Stomach (tissue), 9 donors: ENCODE results near the gene FARS2. TPM values are rescaled to one million over a fixed set of nuclear protein-coding genes. Genes with fewer than 3 reads are reported as not detected.

ENCODE experiments used
- DNase-seq, 2 donors: peaks; one replicate each; pipeline versions ENCODE4 v3.0.0 to v3.0.0-alpha.2; 2013 to 2019
- H3K27ac ChIP-seq, 5 donors: fragments of 200-600 bp in 4 of 5; sonication (generic) in 4 of 5; one replicate each; pipeline ENCODE4 v1.5.1; 2013 to 2019; ENCODE audit warnings: mild to moderate bottlenecking in 1 of 5, moderate library complexity in 1 of 5
- H3K27me3 ChIP-seq, 3 donors: fragments of 200-600 bp; sonication (generic); one replicate each; pipeline ENCODE4 v1.5.1; 2017 to 2019; ENCODE audit warnings: mixed run types in 1 of 3
- H3K36me3 ChIP-seq, 4 donors: fragments of 200-600 bp; sonication (generic); 1 replicate in 3 of 4; 2 replicates in 1 of 4; pipeline ENCODE4 v1.5.1; 2016 to 2019
- H3K4me1 ChIP-seq, 4 donors: fragments of 200-600 bp; sonication (generic); one replicate each; pipeline ENCODE4 v1.5.1; 2016 to 2019
- H3K4me3 ChIP-seq, 4 donors: fragments of 200-600 bp; sonication (generic) in 3 of 4; one replicate each; pipeline ENCODE4 v1.5.1; 2016 to 2019; ENCODE audit warnings: mild to moderate bottlenecking in 1 of 4
- H3K9me3 ChIP-seq, 4 donors: fragments of 200-600 bp; sonication (generic); one replicate each; pipeline ENCODE4 v1.5.1; 2016 to 2019
- EP300 ChIP-seq: sonication (generic); formaldehyde crosslinking; IDR thresholded peaks from one replicate; pipeline ENCODE4 v1.6.1; 2017; ENCODE audit warnings: antibody characterized with exemption
- POLR2A ChIP-seq, 4 donors: fragments of 450-650 bp; IDR thresholded peaks; one replicate each; pipeline ENCODE4 v1.6.1; 2016; ENCODE audit warnings: antibody characterized with exemption in 4 of 4, control low read depth in 2 of 4, mild to moderate bottlenecking in 1 of 4, moderate library complexity in 1 of 4
- POLR2AphosphoS5 ChIP-seq, 3 donors: sonication (generic); formaldehyde crosslinking; IDR thresholded peaks; one replicate each; pipeline ENCODE4 v1.6.1; 2016; ENCODE audit warnings: antibody characterized with exemption in 3 of 3
- WGBS, 5 donors: extraction: QIAGEN DNeasy Blood & Tissue Kit in 3 of 5; methylation state at CpG; one replicate each; pipeline versions ENCODE4 v1.1.5 to v1.1.7; 2013 to 2018; 5-methylcytosine and 5-hydroxymethylcytosine counted together
- intact Hi-C: fragments of 100-400 bp; cut with DNase I; formaldehyde crosslinking; loops from one replicate; pipeline ENCODE4 v1.15.1; 2023; ENCODE audit warnings: low total_unique reads
- polyA plus RNA-seq, 3 donors: library from polyadenylated mRNA; stranded (reverse); fragments of 200-250 nt; gene quantifications; one replicate each; pipeline ENCODE4 v1.2.3, GENCODE V29; 2013
- total RNA-seq, 5 donors: library from RNA; depleted of rRNA; stranded (reverse); fragments of >200 nt; gene quantifications; one replicate each; pipeline versions ENCODE4 v1.1.0 to v1.2.3, GENCODE V29; 2014 to 2016
- TF ChIP-seq, protein P1 (sequence below), 7 experiments: fragments of 450-650 bp in 4 of 7; fragments of 200-600 bp in 3 of 7; sonication (generic) in 3 of 7; IDR thresholded peaks; one replicate each; pipeline ENCODE4 v1.5.1; 2016 to 2019; ENCODE audit warnings: antibody characterized with exemption in 7 of 7, control low read depth in 2 of 7, mild to moderate bottlenecking in 1 of 7
- donor health status: healthy with polysubstance abuse.
- donor health status: Bipolar disorder and iron deficiency.
- donor health status: healthy.

Gene FARS2
- total and polyA plus RNA-seq, 8 donors, result 3.8 to 47.8 (median 15.9) TPM

DNA sequence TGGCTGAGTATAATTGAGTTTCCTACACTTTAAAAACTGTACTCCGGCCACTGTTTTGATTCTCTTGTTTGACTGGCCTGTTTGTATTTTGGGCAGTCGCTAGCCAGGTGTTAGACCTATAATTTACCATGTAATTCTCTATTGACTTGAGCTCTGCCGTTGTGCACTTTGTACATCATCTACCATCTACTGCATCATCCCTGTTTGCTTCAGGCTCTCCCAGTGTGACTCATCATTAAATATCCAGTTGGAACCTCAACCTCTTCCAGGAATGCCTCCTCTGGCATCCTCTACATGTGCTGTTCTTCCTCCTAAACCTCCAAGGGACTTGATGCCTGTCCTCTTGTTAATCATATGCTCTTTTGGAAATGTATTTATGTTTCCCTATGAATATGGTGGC, 72.3 kb downstream of the FARS2 start:
- DNase-seq, result no peak
- WGBS, 5 donors, result 84 to 93% (median 87%) methylated on average over 3 of the region's 3 CpGs
- no peaks in the 10 kb centered on the region for H3K36me3 ChIP-seq
- H3K4me1 ChIP-seq, result peaks cover 0 to 24% (median 11%) of the 10 kb centered on the region in 4 donors
- no peaks in the 10 kb centered on the region for H3K9me3 ChIP-seq
- TF ChIP-seq POLR2A (IDR thresholded peaks at IDR 0.05) (no peak), EP300 (no peak), POLR2AphosphoS5 (IDR thresholded peaks at IDR 0.05) (no peak)
- TF ChIP-seq, protein P1, sequence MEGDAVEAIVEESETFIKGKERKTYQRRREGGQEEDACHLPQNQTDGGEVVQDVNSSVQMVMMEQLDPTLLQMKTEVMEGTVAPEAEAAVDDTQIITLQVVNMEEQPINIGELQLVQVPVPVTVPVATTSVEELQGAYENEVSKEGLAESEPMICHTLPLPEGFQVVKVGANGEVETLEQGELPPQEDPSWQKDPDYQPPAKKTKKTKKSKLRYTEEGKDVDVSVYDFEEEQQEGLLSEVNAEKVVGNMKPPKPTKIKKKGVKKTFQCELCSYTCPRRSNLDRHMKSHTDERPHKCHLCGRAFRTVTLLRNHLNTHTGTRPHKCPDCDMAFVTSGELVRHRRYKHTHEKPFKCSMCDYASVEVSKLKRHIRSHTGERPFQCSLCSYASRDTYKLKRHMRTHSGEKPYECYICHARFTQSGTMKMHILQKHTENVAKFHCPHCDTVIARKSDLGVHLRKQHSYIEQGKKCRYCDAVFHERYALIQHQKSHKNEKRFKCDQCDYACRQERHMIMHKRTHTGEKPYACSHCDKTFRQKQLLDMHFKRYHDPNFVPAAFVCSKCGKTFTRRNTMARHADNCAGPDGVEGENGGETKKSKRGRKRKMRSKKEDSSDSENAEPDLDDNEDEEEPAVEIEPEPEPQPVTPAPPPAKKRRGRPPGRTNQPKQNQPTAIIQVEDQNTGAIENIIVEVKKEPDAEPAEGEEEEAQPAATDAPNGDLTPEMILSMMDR (IDR thresholded peaks at IDR 0.05), result no peak
- no peaks in the 10 kb centered on the region for H3K27me3 ChIP-seq
- no peak overlapping the region for H3K4me3 ChIP-seq
- intact Hi-C loops, result no loop called here
- H3K27ac ChIP-seq, result no peak overlapping the region

DNA sequence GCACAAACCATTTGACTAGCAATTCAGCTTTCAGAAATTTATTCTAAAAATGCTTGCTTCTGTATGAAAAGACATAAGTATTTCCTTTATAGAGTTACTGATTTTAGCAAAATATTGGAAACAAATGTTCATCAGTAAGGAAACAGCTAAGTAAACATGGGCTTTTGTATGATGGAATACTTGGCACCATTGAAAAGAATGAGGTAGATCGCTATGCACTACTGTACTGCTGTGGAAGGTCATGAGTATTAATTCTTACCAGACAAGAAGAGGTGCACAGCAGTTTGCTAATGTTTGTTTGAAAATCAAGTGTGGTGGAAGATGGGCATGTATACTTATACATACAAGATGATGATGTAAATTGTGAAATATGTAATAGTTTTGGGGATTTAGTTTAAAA, 73.0 kb downstream of the FARS2 start:
- TF ChIP-seq, protein P1 (IDR thresholded peaks at IDR 0.05), result no peak
- TF ChIP-seq POLR2AphosphoS5 (IDR thresholded peaks at IDR 0.05) (no peak), EP300 (no peak), POLR2A (IDR thresholded peaks at IDR 0.05) (no peak)
- Histone ChIP-seq H3K27ac (no peak overlapping the region), H3K4me1 (peaks cover 0 to 29% (median 14%) of the 10 kb centered on the region in 4 donors), H3K27me3 (no peaks in the 10 kb centered on the region), H3K9me3 (no peaks in the 10 kb centered on the region), H3K36me3 (no peaks in the 10 kb centered on the region), H3K4me3 (no peak overlapping the region)
- intact Hi-C loops, result no loop called here
- no peak for DNase-seq
- 69 to 81% (median 76%) methylated on average over 1 of the region's 1 CpG for WGBS, 5 donors

DNA sequence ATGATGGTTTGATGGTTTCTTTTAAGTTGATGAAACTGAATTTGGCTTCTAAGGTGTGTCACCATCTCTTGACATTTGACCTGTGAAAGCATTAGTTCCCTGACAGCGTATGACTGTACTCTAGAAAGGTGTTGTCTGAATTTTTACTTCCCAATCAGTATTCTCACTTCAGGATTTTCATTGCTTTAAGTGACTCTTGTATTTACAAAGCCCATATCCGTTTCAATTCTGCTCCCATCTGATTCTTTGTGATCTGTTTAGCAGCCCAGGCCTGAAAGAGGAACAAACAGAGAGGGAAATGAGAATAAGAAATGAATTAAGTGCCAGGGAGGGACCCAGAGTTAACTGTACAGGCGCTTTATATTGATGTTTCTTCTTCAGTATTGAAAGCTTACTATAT, 73.7 kb downstream of the FARS2 start:
- 58 to 69% (median 64%) methylated on average over 3 of the region's 3 CpGs for WGBS, 5 donors
- H3K9me3 ChIP-seq, result no peaks in the 10 kb centered on the region
- H3K36me3 ChIP-seq, result no peaks in the 10 kb centered on the region
- intact Hi-C loops, result no loop called here
- peaks cover 0 to 35% (median 17%) of the 10 kb centered on the region in 4 donors for H3K4me1 ChIP-seq
- no peak for TF ChIP-seq EP300
- TF ChIP-seq POLR2A (IDR thresholded peaks at IDR 0.05), result no peak
- TF ChIP-seq, protein P1 (IDR thresholded peaks at IDR 0.05), result no peak
- no peak for TF ChIP-seq POLR2AphosphoS5 (IDR thresholded peaks at IDR 0.05)
- no peak overlapping the region for H3K27ac ChIP-seq
- H3K4me3 ChIP-seq, result no peak overlapping the region
- no peak for DNase-seq
- H3K27me3 ChIP-seq, result no peaks in the 10 kb centered on the region

DNA sequence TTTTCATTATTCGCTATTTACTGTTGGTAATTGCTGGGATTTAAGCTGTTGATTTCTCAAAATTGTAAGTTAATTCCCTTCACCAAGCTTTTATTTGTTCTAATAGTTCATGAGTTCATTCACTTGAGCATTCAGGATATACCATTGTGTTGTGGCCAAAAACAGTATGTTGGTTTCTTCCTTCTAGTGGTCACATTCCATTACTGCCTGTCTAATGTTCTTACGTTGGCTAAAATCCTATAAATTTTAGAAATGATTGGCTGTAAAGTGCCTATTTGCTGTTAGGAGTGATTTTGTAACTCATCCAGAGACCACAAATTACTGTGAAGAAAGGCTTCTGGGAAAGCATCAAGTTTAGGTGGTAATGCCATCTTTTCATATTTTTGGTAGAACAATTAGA, 76.3 kb downstream of the FARS2 start:
- Histone ChIP-seq H3K4me1 (peaks cover 0 to 35% (median 18%) of the 10 kb centered on the region in 4 donors), H3K36me3 (no peaks in the 10 kb centered on the region), H3K4me3 (no peak overlapping the region), H3K27ac (no peak overlapping the region), H3K27me3 (no peaks in the 10 kb centered on the region), H3K9me3 (no peaks in the 10 kb centered on the region)
- intact Hi-C loops, result no loop called here
- TF ChIP-seq, protein P1 (IDR thresholded peaks at IDR 0.05), result no peak
- no peak for TF ChIP-seq POLR2AphosphoS5 (IDR thresholded peaks at IDR 0.05)
- TF ChIP-seq POLR2A (IDR thresholded peaks at IDR 0.05), result no peak
- no peak for TF ChIP-seq EP300
- 78 to 92% (median 78%) methylated on average over 2 of the region's 2 CpGs for WGBS, 5 donors
- DNase-seq, result no peak
